ENCODE measurements around the gene ATP10B.

GRCh38 chr5:160770718-160771117 is 81.3 kb downstream of the ATP10B start:
- no peak for TF ChIP-seq CTCF (IDR thresholded peaks at IDR 0.05)
- TF ChIP-seq POLR2AphosphoS5 (IDR thresholded peaks at IDR 0.05; ENCODE audit: insufficient read depth in 1 of 2, low read depth in 1 of 2), result no peak

All from vagina (tissue), 2 donors.